ENCODE results near the gene DLGAP4. TPM values are rescaled to one million over a fixed set of nuclear protein-coding genes. Genes with fewer than 3 reads are reported as not detected.

The DLGAP4 gene
- total RNA-seq, 1 experiment from 2014 or later = 40.3 TPM

DNA sequence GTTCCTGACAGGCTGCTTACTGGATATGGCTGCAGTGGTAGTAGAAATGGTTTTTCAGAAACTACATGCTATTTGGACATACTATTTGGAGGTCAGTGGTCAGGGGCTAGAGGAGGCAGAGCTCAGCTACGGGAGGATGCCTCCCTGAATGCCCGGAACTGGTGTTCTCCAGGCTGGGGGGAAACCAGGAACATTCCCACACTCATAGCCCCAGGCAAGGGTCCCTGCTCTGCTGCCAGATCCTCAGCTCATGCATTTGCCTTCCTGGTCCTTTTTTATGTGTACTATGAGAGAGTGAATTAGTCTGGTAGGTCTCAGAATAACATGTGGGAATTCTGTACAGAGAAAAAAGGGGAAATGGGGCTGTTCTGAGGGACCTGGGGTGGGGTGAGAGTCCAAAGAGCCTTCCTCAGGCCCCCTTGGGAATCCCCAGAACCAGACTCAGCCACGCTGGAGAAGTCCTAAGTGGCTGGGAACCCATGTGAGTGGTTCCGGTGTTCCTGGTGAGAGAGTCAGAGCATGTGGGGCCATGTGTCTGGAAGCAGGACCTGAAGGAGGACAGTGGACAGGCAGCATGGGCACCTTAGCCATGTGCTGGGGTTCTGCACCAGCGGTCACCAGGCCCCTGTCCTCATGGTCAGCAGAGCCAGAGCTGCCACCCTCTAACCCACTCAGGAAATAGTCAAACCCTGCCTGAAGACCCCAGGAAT is 177.2 kb downstream of the DLGAP4 start (continued):
- TF ChIP-seq, protein P1, sequence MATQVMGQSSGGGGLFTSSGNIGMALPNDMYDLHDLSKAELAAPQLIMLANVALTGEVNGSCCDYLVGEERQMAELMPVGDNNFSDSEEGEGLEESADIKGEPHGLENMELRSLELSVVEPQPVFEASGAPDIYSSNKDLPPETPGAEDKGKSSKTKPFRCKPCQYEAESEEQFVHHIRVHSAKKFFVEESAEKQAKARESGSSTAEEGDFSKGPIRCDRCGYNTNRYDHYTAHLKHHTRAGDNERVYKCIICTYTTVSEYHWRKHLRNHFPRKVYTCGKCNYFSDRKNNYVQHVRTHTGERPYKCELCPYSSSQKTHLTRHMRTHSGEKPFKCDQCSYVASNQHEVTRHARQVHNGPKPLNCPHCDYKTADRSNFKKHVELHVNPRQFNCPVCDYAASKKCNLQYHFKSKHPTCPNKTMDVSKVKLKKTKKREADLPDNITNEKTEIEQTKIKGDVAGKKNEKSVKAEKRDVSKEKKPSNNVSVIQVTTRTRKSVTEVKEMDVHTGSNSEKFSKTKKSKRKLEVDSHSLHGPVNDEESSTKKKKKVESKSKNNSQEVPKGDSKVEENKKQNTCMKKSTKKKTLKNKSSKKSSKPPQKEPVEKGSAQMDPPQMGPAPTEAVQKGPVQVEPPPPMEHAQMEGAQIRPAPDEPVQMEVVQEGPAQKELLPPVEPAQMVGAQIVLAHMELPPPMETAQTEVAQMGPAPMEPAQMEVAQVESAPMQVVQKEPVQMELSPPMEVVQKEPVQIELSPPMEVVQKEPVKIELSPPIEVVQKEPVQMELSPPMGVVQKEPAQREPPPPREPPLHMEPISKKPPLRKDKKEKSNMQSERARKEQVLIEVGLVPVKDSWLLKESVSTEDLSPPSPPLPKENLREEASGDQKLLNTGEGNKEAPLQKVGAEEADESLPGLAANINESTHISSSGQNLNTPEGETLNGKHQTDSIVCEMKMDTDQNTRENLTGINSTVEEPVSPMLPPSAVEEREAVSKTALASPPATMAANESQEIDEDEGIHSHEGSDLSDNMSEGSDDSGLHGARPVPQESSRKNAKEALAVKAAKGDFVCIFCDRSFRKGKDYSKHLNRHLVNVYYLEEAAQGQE (IDR thresholded peaks at IDR 0.05; ENCODE audit: low read depth) = no peak
- TF ChIP-seq SIN3A (IDR thresholded peaks at IDR 0.05; ENCODE audit: low read depth) = no peak
- no peak for TF ChIP-seq RAD21 (IDR thresholded peaks at IDR 0.05; ENCODE audit: low read depth)

DNA sequence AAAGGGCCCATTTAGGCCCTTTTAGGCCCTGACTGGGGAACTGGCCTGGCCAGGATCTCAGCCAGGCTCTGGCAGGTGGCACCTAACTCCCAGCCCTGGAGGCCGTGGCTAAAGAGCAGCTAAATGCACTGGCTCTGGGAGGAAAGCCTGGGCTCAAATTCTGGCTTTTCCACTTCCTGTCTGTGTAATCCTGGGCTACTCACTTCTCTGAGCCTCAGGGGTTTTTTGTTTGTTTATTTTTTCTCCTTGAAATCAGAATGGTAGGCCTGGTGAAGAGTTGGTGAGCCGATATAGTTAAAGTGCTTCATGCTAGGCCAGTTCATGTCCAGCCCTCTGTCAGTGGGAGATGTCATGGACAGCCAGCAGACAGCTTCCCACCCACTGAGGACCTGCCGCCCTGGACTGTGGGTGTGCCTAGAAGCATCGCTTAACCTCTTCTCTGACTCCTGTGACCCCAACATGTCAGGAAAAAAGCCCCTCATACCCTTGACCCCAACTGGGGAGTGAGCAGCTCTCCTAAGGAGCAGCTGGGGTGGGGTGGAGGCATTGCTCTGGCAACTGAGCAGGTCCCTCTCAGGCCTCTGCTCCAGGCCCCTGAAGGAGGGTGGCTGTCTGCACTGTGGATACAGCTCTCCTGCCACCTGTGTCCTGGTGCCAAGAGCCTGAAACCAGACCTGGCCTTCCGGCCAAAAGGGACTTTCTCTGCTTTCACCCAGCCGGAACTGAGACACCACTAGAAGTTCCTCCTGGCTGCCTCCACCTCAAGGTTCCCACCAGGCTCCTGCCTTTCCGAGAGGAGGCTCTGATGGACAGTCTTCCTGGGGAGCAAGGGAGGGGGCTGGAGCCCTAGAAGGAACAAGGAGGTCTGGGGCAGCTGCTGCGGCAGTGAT is 178.0 kb downstream of the DLGAP4 start:
- H3K9ac ChIP-seq (ENCODE audit: low read length) = no peak overlapping the region
- no peak overlapping the region for H3K4me3 ChIP-seq (replicated peaks in 1 of 2; ENCODE audit: low read depth in 1 of 2, low read length in 2 of 2)
- H3K27me3 ChIP-seq (ENCODE audit: insufficient read depth, low read length) = no peaks in the 10 kb centered on the region
- no peaks in the 10 kb centered on the region for H3K9me2 ChIP-seq (ENCODE audit: insufficient read depth)
- peaks cover 0 to 11% of the 10 kb centered on the region in 2 experiments; a peak in 1 of 4 replicates for H3K4me1 ChIP-seq (ENCODE audit: control insufficient read depth in 1 of 2, insufficient read depth in 2 of 2, low read length in 2 of 2)
- no TSS peak for BruUV-seq (replicated peaks)
- POLR2A ChIA-PET = interaction anchor here (0.6 kb wide), 1 partner anchor 1649 kb away, joined by 4 read pairs; no protein-coding TSS in a partner anchor
- no peak overlapping the region for H2AFZ ChIP-seq (ENCODE audit: low read depth, low read length, poor library complexity, severe bottlenecking)
- no peak for DNase-seq (ENCODE audit: low read depth, low spot score)
- intact Hi-C loops (cut with micrococcal nuclease) = no loop called here
- no peak overlapping the region for H3K27ac ChIP-seq (ENCODE audit: low read depth, low read length)
- no peaks in the 10 kb centered on the region for H3K36me3 ChIP-seq (ENCODE audit: control insufficient read depth in 1 of 2, insufficient read depth in 2 of 2, low read length in 2 of 2)
- no peak for ATAC-seq
- H3K79me2 ChIP-seq (ENCODE audit: insufficient read depth, low read length) = peaks cover 42% of the 10 kb centered on the region
- no peaks in the 10 kb centered on the region for H3K9me3 ChIP-seq (ENCODE audit: control insufficient read depth in 1 of 2, insufficient read depth in 1 of 2, low read depth in 1 of 2, low read length in 2 of 2)
- RAD21 ChIA-PET (ENCODE audit: low non-redundant PET in 1 of 2, low total read pairs in 2 of 2, uncharacterized antibody in 2 of 2, unreplicated experiment in 2 of 2) = no interaction called here
- TF ChIP-seq, protein P2, sequence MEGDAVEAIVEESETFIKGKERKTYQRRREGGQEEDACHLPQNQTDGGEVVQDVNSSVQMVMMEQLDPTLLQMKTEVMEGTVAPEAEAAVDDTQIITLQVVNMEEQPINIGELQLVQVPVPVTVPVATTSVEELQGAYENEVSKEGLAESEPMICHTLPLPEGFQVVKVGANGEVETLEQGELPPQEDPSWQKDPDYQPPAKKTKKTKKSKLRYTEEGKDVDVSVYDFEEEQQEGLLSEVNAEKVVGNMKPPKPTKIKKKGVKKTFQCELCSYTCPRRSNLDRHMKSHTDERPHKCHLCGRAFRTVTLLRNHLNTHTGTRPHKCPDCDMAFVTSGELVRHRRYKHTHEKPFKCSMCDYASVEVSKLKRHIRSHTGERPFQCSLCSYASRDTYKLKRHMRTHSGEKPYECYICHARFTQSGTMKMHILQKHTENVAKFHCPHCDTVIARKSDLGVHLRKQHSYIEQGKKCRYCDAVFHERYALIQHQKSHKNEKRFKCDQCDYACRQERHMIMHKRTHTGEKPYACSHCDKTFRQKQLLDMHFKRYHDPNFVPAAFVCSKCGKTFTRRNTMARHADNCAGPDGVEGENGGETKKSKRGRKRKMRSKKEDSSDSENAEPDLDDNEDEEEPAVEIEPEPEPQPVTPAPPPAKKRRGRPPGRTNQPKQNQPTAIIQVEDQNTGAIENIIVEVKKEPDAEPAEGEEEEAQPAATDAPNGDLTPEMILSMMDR (IDR thresholded peaks at IDR 0.05 in 2 of 3, conservative IDR thresholded peaks at IDR 0.05 in 1 of 3; ENCODE audit: borderline replicate concordance in 1 of 3, insufficient read depth in 1 of 3, low read depth in 2 of 3, low read length in 2 of 3) = no peak
- TF ChIP-seq, protein P1 (IDR thresholded peaks at IDR 0.05; ENCODE audit: low read depth) = no peak
- H3K4me2 ChIP-seq (ENCODE audit: low read length) = no peak overlapping the region
- CTCF ChIA-PET = no interaction called here
- H4K20me1 ChIP-seq (ENCODE audit: insufficient read depth) = no peaks in the 10 kb centered on the region
